HK-2 (cell line): ENCODE data around the gene URGCP.

Source experiments
- DNase-seq: peaks from one replicate; pipeline ENCODE4 v3.0.0-alpha.2; 2018; ENCODE audit not compliant: unreplicated experiment

The URGCP gene

DNA sequence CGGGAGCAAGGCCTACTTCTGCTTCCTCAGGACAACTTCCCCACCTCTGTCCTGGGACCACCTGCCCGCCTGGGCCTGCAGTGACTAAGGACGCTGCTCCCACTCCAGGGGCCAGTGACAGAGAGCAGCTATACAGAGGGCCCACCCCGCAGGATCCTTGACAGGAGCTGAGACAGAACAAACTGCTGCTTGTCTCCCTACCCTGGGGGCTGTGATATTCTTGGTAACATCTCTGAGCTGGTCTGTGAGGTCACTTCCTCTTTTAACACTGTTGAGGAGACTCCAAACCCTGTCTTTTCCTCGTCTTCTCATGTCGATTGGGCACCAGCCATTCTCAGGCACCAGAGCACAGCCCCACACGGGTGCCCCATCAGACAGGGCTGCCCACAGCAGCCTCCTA, 30.2 kb downstream of the URGCP start:
- DNase-seq = no peak

GRCh38 chr7:43873300-43873699, 33.1 kb downstream of the URGCP start:
- no peak for DNase-seq

DNA sequence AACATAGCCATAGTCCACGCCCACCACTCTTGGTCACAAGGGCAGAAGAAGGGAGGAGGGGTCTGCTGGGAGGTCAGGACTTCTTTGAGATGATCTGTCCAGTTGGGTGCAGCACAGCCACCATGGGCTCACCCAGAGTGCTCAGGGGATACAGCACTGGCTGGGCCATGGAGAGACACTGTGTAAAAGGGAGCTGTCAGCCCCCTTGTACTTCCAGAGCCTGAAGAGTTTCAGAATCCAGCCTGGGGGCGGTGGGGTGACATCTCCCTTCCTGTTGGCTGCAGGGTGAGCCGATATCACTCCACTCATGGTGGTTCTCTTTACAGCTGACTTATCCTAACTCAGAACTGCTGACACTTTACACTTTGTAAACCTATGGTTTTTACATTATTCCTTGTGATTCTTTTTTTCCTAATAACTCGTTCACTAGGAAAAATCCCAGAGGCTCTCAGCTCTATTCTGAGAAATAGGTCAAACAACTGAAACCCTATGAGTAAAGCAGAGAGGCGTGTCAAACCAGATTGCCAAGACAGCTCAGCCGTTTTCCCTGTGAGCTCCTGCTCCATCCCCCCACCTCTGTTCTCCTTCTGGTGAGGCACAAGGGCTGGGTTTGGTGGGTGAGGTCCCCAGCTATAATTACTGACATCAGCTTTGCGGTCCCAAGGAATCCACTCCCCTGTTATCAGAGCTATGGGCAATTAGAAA, 33.8 kb downstream of the URGCP start:
- DNase-seq = peak; percentile 35

DNA sequence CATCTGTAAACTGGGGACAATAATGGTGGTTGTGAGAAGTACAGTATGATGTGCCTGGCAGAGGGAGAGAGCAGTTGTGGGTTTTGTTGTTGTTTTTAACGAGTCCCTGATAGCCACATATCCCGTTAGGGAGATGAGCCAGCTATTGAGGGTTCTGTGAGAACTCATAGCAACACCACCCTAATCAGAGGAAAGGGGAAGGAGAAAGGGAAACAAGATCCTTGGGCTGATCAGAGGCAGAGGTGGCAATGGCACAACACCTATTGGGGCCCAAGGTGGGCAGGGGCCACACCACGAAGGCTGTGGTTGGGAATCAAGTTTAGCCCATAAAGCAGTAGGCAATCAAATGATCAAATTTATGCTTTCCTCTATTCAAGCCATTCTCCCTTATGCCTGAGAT, 35.3 kb downstream of the URGCP start:
- DNase-seq = no peak

- DNase-seq = peak; percentile 21
Measured at GRCh38 chr7:43870316-43870715, 36.1 kb downstream of the URGCP start.

- DNase-seq = peak; percentile 64
Measured at GRCh38 chr7:43869867-43870240, 36.5 kb downstream of the URGCP start.

DNA sequence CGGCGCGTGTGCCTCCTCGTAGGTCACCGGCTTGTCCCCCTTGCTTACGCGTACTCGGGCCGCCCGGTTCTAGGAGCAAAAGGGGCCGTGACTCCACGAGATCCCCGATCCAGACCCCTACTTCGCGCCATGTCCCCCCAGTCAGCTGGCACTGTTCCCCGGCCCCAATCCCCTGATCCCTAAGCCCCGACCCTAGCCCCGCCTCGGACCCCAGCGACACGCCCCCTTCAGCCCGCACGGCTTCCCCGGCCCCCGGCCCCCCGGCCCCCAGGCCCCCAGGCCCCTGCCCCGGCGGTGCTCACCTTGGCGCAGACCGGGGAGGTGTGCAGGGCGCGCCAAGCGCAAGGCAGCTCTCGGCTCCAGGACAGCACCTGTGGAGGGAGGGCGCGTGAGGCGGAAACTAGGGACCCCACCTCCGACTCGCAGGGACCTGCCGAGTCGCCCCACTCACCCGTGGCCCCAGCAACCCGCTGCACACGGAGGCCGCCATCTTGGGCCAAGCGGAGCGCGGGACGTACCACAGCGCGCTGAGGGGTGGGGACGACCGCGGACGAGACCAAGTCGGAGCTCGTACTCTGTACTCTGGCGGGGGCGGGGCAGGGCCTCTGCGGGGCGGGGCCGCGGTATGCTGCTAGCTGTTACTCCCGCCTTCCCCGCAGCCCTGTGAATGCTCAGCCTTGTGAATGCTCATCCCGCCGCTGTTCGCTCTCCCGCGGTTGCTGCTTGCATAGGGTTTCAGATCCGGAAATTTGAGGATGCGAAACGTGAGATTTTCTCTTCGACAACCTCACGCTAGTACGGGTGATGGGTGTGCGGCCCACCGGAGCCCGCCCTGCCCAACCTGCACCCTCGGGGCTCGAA, 37.2 kb downstream of the URGCP start, which contains the start of gene MRPS24:
TSS of gene MRPS24 (minus strand) at position 512 of the 861 bp plus-strand sequence. CDS start at position 490, 22 bp downstream.
- peak; percentile 96 for DNase-seq

DNA sequence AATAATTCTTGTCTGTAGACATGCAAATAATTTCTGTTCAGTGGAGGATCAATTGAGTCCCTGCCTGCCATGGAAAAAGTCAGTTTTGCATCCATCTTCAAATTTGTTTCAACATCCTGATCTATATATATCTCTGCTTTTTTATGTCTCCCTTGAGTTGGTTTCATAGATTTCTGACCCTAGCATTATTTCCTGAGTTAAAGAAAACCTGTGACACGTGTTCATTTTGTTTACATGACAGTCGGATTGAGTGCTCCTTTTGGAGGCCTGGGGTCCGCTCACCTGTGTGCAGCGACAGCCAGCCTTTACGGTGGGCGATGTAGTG, 37.8 kb downstream of the URGCP start:
- DNase-seq = no peak

- no peak for DNase-seq
Measured at GRCh38 chr7:43868181-43868580, 38.2 kb downstream of the URGCP start.

GRCh38 chr7:43865277-43865676, 41.1 kb downstream of the URGCP start:
- DNase-seq = no peak

DNA sequence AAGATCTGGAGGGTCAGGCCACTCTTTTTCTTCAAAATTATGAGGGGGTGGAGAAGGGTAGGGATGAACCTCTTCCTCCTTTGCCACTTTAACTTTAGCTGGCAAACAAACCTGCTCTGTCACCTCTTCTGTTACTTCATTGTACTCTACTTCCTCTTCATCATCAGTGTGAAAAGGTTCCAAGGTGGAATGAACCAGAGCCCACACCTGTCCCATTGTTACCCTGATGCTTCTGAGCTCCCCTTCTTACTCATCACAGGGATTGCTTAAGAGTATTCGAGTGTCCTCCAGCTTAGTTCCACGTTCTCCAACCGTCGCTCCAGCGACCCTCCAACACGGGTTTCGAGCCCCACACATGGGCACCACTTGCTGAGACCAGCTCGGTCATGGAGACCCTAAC, 42.3 kb downstream of the URGCP start:
- DNase-seq = no peak

DNA sequence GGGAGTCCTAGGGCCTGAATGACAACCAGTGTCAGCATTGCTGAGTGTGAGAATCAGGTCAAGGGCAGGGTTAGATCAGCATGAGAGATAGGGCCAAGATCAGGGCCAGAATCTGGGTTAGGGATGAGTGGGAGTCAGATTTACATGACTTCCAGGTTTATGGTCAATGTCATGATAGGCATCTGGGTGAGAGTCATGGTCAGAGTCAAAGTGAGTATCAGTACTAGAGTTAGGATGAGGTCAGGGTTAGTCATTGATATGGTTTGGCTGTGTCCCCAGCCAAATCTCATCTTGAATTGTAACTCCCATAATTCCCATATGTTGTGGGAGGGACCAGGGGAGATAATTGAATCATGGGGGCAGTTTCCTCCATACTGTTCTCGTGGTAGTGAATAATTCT, 49.4 kb downstream of the URGCP start:
- DNase-seq = no peak

DNA sequence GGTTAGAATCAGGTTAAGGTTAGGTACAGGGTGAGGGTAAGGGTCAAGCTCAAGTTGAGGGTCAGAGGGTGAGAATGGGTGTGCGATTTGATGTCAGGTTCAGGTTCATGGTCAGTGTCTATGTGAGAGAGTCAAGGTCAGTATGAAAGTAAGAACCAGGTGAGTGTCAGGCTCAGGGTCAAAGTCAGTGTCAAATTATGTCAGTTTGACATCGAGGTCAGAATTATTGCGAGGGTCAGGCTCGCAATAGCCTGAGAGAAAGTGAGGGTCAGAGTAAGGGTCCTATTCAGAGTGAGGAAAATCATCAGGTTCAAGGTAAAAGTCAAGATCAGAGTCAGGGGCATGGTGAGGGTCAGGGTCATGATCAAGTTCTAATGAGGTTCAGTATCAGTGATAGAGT, 50.1 kb downstream of the URGCP start:
- DNase-seq = no peak

DNA sequence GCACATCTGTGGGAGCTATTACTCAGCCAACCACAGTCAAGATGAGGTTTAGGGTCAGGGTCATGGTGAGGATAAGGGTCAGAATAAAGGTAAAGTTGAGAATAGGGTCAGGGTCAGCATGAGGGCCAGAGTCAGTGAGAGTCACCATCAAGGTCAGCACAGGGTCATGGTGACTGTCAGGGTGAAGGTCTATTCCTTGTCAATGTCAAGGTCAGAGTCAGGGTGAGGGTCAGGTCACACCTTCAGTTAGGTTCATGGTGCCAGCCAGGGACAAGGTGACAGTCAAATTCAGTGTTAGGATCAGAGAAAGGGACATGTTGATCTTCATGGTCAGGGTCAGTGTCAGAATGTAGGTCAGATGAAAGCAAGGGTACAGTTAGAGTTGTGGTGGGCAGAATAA, 51.2 kb downstream of the URGCP start:
- no peak for DNase-seq

DNA sequence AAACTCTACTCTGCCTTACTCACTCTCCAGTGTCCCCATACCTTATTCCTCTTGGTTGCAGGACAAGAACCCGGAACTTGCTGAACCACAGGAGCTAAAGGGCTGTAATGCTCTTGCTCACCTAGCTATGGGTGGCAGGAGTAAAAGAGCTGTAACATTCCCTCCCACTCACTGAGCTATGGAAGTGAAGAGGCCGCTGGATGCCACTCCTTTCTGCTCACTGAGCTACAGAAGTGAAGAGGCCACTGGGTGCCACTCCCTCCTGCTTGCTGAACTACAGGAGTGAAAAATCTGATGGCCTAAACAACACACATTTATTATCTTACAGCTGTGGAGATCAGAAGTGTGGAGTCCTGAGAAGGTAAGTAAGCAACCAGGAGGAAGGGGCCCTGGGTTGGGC, 54.6 kb downstream of the URGCP start:
- DNase-seq = no peak

DNA sequence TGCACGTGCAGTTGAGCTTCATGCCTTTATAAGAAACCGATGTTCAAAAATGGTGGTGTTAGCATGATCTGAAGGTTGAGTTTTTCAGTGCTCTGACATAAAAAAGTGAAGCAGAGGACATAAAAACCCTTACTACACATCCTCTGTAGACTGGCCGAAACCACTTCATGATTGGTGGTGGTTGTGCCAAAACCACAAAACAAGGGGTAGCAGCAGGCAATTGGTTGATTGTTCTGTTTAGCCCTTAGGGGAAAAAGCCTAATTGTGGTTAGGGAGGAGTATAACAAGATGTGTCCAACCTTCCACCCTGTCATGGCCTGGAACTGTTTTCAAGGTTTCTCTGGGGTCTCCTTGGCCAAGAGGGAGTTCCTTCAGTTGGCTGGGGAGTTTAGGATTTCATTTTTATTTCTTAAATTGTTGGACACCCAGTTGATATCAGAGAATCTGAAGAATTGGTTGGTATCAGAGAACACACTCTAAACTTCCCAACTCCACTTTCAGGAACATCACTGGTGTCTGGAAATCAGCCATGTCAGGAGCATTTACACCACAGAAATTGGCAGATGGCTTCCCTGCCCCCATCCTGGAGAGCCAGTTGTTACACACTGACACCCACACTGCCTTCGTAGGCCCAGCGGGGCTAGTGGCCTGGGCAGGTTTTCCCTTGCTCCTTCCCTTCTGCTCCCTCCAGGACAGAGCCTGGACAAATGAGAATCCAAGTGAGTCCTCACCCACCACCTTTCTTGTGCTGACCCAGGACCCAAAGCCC, 55.9 kb downstream of the URGCP start:
- no peak for DNase-seq

- no peak for DNase-seq
Measured at GRCh38 chr7:43849047-43849446, 57.3 kb downstream of the URGCP start.

- DNase-seq = no peak
Measured at GRCh38 chr7:43847496-43847895, 58.9 kb downstream of the URGCP start.

DNA sequence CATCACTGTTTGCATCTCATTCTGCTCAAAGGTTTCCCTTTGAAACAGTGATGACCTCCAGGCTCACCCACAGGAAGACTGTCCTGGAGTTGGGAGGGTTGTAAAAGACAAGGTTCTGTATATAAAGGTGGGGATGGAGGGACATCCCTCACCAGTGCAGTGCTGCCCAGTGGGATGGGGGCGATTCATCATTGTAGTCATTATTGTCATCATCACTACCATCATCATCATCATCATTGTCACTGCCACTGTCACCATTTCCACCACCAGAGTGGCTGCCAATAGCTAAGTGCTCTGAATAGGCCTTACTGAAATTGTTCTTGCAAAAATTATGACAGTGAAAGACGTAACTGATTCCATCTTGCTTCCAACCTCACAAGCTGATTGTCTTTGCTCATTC, 61.7 kb downstream of the URGCP start:
- DNase-seq = no peak

GRCh38 chr7:43844257-43844656, 62.1 kb downstream of the URGCP start:
- DNase-seq = no peak

GRCh38 chr7:43843296-43843695, 63.1 kb downstream of the URGCP start:
- DNase-seq = no peak

- DNase-seq = no peak
Measured at GRCh38 chr7:43838201-43838658, 68.2 kb downstream of the URGCP start.
